ENCODE data around the gene C16orf78. TPM values are rescaled to one million over a fixed set of nuclear protein-coding genes. Genes with fewer than 3 reads are reported as not detected.

Gene C16orf78
- total and polyA plus RNA-seq, 2 of the 4 experiments (the other 2 are of a cell fraction) = not detected

- Histone ChIP-seq H2AK5ac (ENCODE audit: low read depth, low read length) (no peak overlapping the region), H2AFZ (replicated peaks; ENCODE audit: low read length, poor library complexity) (no peak overlapping the region), H3K4me2 (ENCODE audit: low read depth, low read length) (no peak overlapping the region), H4K5ac (ENCODE audit: low read depth, low read length) (no peak overlapping the region), H3K79me1 (ENCODE audit: low read depth in 1 of 2, low read length in 2 of 2) (no peaks in the 10 kb centered on the region), H3K18ac (ENCODE audit: low read depth, low read length) (no peak overlapping the region), H3K56ac (ENCODE audit: extremely low read depth, insufficient read depth, low read length) (no peak overlapping the region), H3K4ac (ENCODE audit: low read depth, low read length) (no peak overlapping the region), H3K36me3 (ENCODE audit: control insufficient read depth, insufficient read depth, low read length) (no peaks in the 10 kb centered on the region), H2BK15ac (ENCODE audit: low read depth, low read length) (no peak overlapping the region), H3K4me3 (ENCODE audit: insufficient read depth, low read depth, low read length) (no peak overlapping the region), H3K9me1 (ENCODE audit: insufficient read depth, low read length) (no peaks in the 10 kb centered on the region), H2BK120ac (ENCODE audit: low read depth, low read length) (no peak overlapping the region), H3K9me3 (ENCODE audit: control insufficient read depth, insufficient read depth, low read length) (no peaks in the 10 kb centered on the region), H4K20me1 (ENCODE audit: insufficient read depth, low read length) (no peaks in the 10 kb centered on the region), H2BK20ac (ENCODE audit: low read depth, low read length) (no peak overlapping the region), H3K4me1 (ENCODE audit: control insufficient read depth, insufficient read depth, low read length) (no peaks in the 10 kb centered on the region), H2AK9ac (replicated peaks; ENCODE audit: low read depth, low read length, poor library complexity) (no peak overlapping the region), H3K14ac (replicated peaks; ENCODE audit: low read depth, low read length) (no peak overlapping the region), H4K8ac (ENCODE audit: low read depth in 2 of 2, low read length in 2 of 2) (no peak overlapping the region), H3K23ac (ENCODE audit: low read depth, low read length) (no peak overlapping the region), H3K27me3 (ENCODE audit: control insufficient read depth, insufficient read depth, low read length) (no peaks in the 10 kb centered on the region), H2BK5ac (ENCODE audit: low read depth, low read length, poor library complexity, severe bottlenecking) (no peak overlapping the region), H3K27ac (ENCODE audit: insufficient read depth, low read length) (no peak overlapping the region), H3K9ac (ENCODE audit: low read depth, low read length) (no peak overlapping the region), H4K91ac (ENCODE audit: insufficient read depth, low read depth, low read length) (no peak overlapping the region)
- dilution Hi-C loops (cut with HindIII; ENCODE audit: low sequenced_read_pairs, unreplicated experiment) = no loop called here
- no peak for TF ChIP-seq CEBPB (IDR thresholded peaks at IDR 0.05; ENCODE audit: low read depth, low read length)
- no peak for TF ChIP-seq MAFK (IDR thresholded peaks at IDR 0.05; ENCODE audit: low read depth, low read length)
- no peak for TF ChIP-seq POLR2A (IDR thresholded peaks at IDR 0.05; ENCODE audit: low read depth, low read length)
- no peak for TF ChIP-seq RAD21 (IDR thresholded peaks at IDR 0.05; ENCODE audit: low read length)
- TF ChIP-seq, protein P1, sequence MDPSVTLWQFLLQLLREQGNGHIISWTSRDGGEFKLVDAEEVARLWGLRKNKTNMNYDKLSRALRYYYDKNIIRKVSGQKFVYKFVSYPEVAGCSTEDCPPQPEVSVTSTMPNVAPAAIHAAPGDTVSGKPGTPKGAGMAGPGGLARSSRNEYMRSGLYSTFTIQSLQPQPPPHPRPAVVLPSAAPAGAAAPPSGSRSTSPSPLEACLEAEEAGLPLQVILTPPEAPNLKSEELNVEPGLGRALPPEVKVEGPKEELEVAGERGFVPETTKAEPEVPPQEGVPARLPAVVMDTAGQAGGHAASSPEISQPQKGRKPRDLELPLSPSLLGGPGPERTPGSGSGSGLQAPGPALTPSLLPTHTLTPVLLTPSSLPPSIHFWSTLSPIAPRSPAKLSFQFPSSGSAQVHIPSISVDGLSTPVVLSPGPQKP (IDR thresholded peaks at IDR 0.05; ENCODE audit: borderline replicate concordance, low read depth, low read length) = no peak
- TF ChIP-seq CHD1 (IDR thresholded peaks at IDR 0.05; ENCODE audit: low read depth, low read length) = no peak
- TF ChIP-seq FOS (IDR thresholded peaks at IDR 0.05; ENCODE audit: low read depth, low read length) = no peak
- no peak for TF ChIP-seq SMC3 (IDR thresholded peaks at IDR 0.05; ENCODE audit: low read depth, low read length)
- no peak for TF ChIP-seq NFE2L2 (IDR thresholded peaks at IDR 0.05; ENCODE audit: low read depth, low read length)
- TF ChIP-seq, protein P2, sequence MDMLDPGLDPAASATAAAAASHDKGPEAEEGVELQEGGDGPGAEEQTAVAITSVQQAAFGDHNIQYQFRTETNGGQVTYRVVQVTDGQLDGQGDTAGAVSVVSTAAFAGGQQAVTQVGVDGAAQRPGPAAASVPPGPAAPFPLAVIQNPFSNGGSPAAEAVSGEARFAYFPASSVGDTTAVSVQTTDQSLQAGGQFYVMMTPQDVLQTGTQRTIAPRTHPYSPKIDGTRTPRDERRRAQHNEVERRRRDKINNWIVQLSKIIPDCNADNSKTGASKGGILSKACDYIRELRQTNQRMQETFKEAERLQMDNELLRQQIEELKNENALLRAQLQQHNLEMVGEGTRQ (IDR thresholded peaks at IDR 0.05; ENCODE audit: low read depth, low read length) = no peak
- TF ChIP-seq, protein P3, sequence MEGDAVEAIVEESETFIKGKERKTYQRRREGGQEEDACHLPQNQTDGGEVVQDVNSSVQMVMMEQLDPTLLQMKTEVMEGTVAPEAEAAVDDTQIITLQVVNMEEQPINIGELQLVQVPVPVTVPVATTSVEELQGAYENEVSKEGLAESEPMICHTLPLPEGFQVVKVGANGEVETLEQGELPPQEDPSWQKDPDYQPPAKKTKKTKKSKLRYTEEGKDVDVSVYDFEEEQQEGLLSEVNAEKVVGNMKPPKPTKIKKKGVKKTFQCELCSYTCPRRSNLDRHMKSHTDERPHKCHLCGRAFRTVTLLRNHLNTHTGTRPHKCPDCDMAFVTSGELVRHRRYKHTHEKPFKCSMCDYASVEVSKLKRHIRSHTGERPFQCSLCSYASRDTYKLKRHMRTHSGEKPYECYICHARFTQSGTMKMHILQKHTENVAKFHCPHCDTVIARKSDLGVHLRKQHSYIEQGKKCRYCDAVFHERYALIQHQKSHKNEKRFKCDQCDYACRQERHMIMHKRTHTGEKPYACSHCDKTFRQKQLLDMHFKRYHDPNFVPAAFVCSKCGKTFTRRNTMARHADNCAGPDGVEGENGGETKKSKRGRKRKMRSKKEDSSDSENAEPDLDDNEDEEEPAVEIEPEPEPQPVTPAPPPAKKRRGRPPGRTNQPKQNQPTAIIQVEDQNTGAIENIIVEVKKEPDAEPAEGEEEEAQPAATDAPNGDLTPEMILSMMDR (conservative IDR thresholded peaks at IDR 0.05; ENCODE audit: low read depth, low read length) = no peak
- TF ChIP-seq MXI1 (IDR thresholded peaks at IDR 0.05; ENCODE audit: borderline replicate concordance, low read depth, low read length) = no peak
- TF ChIP-seq RFX5 (IDR thresholded peaks at IDR 0.05; ENCODE audit: low read depth, low read length) = no peak
- no peak for TF ChIP-seq RCOR1 (IDR thresholded peaks at IDR 0.05; ENCODE audit: insufficient replicate concordance, low read length)
- TF ChIP-seq MAZ (IDR thresholded peaks at IDR 0.05; ENCODE audit: borderline replicate concordance, low read depth, low read length) = no peak
- no peak for TF ChIP-seq BHLHE40 (IDR thresholded peaks at IDR 0.05; ENCODE audit: low read depth, low read length)
- DNase-seq = no peak
- WGBS, 2 experiments (ENCODE audit: extremely low coverage in 2 of 2, insufficient read length in 1 of 2) = no CpG with 5 or more reads among the region's 2 CpGs
- in situ Hi-C loops (cut with MboI; ENCODE audit: low sequenced_read_pairs) = no loop called here
- ChIA-PET CTCF (no interaction called here), POLR2A (ENCODE audit: unreplicated experiment) (no interaction called here)
- BruUV-seq (replicated peaks) = no TSS peak
- intact Hi-C loops (cut with micrococcal nuclease) = loop anchor here (5.0 kb wide), 1 partner anchor 613 kb away; no protein-coding TSS in a partner anchor
- ATAC-seq (ENCODE audit: low read depth) = no peak
Observed at GRCh38 chr16:49409121-49409520, 35.5 kb downstream of the C16orf78 start.
